COLO668 (cell line): ENCODE measurements around the gene CAMK2B.
A peak's percentile ranks its signal among the peaks of the same experiment; 100 is the strongest.

Experiments used
- DNase-seq: peaks from one replicate; lab custom pipeline; 2025; ENCODE audit not compliant: unreplicated experiment; lab: John Stamatoyannopoulos, UW

The CAMK2B gene

GRCh38 chr7:44309271-44310091, 15.9 kb downstream of the CAMK2B start:
- DNase-seq: peak; percentile 83

GRCh38 chr7:44308596-44309270, 16.7 kb downstream of the CAMK2B start:
- DNase-seq: no peak

GRCh38 chr7:44307905-44308595, 17.3 kb downstream of the CAMK2B start:
- DNase-seq: no peak

GRCh38 chr7:44307301-44307900, 18.0 kb downstream of the CAMK2B start:
- peak; percentile 73 for DNase-seq

GRCh38 chr7:44306606-44307005, 18.8 kb downstream of the CAMK2B start:
- DNase-seq: no peak

- no peak for DNase-seq
Measured at GRCh38 chr7:44305564-44306507, 19.6 kb downstream of the CAMK2B start.

GRCh38 chr7:44294325-44295069, 30.9 kb downstream of the CAMK2B start:
- DNase-seq: no peak

- DNase-seq: no peak
Measured at GRCh38 chr7:44293561-44294324, 31.7 kb downstream of the CAMK2B start.

GRCh38 chr7:44292876-44293560, 32.4 kb downstream of the CAMK2B start:
- no peak for DNase-seq

GRCh38 chr7:44292420-44292817, 33.0 kb downstream of the CAMK2B start:
- no peak for DNase-seq

GRCh38 chr7:44291733-44292419, 33.5 kb downstream of the CAMK2B start:
- no peak for DNase-seq

GRCh38 chr7:44291066-44291732, 34.2 kb downstream of the CAMK2B start:
- DNase-seq: no peak

GRCh38 chr7:44290252-44290620, 35.2 kb downstream of the CAMK2B start:
- no peak for DNase-seq

- no peak for DNase-seq
Measured at GRCh38 chr7:44289341-44290251, 35.8 kb downstream of the CAMK2B start.

GRCh38 chr7:44288811-44289340, 36.5 kb downstream of the CAMK2B start:
- DNase-seq: no peak

- no peak for DNase-seq
Measured at GRCh38 chr7:44288381-44288685, 37.1 kb downstream of the CAMK2B start.
